PC-3 (cell line): ENCODE data around the gene SLC15A1. TPM values are rescaled to one million over a fixed set of nuclear protein-coding genes. Genes with fewer than 3 reads are reported as not detected.
"Not testable (repeated sequence)": the region's sequence is repeated elsewhere in the genome, so short reads cannot be mapped to it uniquely, and the experiment has no call there.

ENCODE experiments used
- ATAC-seq: fragments of 200-7000 bp; cut with Tn5 transposase; 2 replicates; pipeline ENCODE4 v1.9.1; 2020; ENCODE audit warnings: mild to moderate bottlenecking, moderate library complexity
- BruUV-seq: library from RNA; stranded (reverse); fragments of 400-500 nt; replicated peaks from 2 replicates; lab custom pipeline; 2021; lab: Mats Ljungman, UMichigan
- CTCF ChIA-PET: fragments of 300-600 bp; sonication (Branson Sonifier 250); formaldehyde crosslinking; loops from one replicate; lab custom pipeline; 2022; ENCODE audit warnings: antibody characterized with exemption; lab: Charles Lee
- POLR2A ChIA-PET: fragments of 300-600 bp; sonication (Branson Sonifier 250); formaldehyde crosslinking; loops from one replicate; lab custom pipeline; 2022; ENCODE audit warnings: antibody characterized with exemption; ENCODE audit not compliant: unreplicated experiment; lab: Charles Lee
- DNase-seq: peaks from one replicate; pipeline ENCODE4 v3.0.0-alpha.2; 2015
- H2AFZ ChIP-seq: fragments of 300-600 bp; sonication (generic); 2 replicates; pipeline ENCODE4 v1.6.0; 2016; ENCODE audit warnings: antibody characterized with exemption, low read length
- H3F3A ChIP-seq: fragments of 300-600 bp; sonication (generic); one replicate; pipeline ENCODE4 v1.6.0; 2017; ENCODE audit warnings: antibody characterized with exemption, low read length, control low read depth, mild to moderate bottlenecking; ENCODE audit not compliant: unreplicated experiment
- H3K27ac ChIP-seq: fragments of 300-600 bp; sonication (generic); 2 replicates; pipeline ENCODE4 v1.5.1; 2016; ENCODE audit warnings: mild to moderate bottlenecking, low read length
- H3K27me3 ChIP-seq: fragments of 300-600 bp; sonication (generic); 2 replicates; pipeline ENCODE4 v1.6.1; 2016; ENCODE audit warnings: low read length, mixed read lengths
- H3K36me3 ChIP-seq: fragments of 300-600 bp; sonication (generic); 2 replicates; pipeline ENCODE4 v1.6.1; 2016; ENCODE audit warnings: low read depth, mixed run types, low read length, mixed read lengths
- H3K4me1 ChIP-seq: fragments of 300-600 bp; sonication (generic); 2 replicates; pipeline ENCODE4 v1.5.1; 2016; ENCODE audit warnings: low read length; ENCODE audit not compliant: insufficient read depth
- H3K4me2 ChIP-seq: fragments of 300-600 bp; sonication (generic); 2 replicates; pipeline ENCODE4 v1.6.0; 2016; ENCODE audit warnings: low read length
- H3K4me3 ChIP-seq: fragments of 300-600 bp; sonication (generic); 2 replicates; pipeline ENCODE4 v1.5.1; 2016; ENCODE audit warnings: mild to moderate bottlenecking, low read length, mixed read lengths
- H3K79me2 ChIP-seq: fragments of 300-600 bp; sonication (generic); 2 replicates; pipeline ENCODE4 v1.6.1; 2017; ENCODE audit warnings: low read length, mixed read lengths
- H3K9ac ChIP-seq: fragments of 300-600 bp; sonication (generic); 2 replicates; pipeline ENCODE4 v1.6.0; 2016; ENCODE audit warnings: mild to moderate bottlenecking, low read length
- H3K9me2 ChIP-seq: fragments of 300-600 bp; sonication (generic); replicated peaks from 2 replicates; pipeline ENCODE4 v1.6.1; 2016; ENCODE audit warnings: mixed run types, low read length, mixed read lengths
- H3K9me3 ChIP-seq: fragments of 300-600 bp; sonication (generic); 2 replicates; pipeline ENCODE4 v1.6.1; 2016; ENCODE audit warnings: low read length, mixed read lengths
- H4K20me1 ChIP-seq: fragments of 300-600 bp; sonication (generic); 2 replicates; pipeline ENCODE4 v1.6.1; 2016; ENCODE audit warnings: low read length, mixed read lengths
- CTCF ChIP-seq: fragments of 300-600 bp; sonication (generic); conservative IDR thresholded peaks from 2 replicates; pipeline ENCODE4 v1.5.1; 2017; ENCODE audit warnings: antibody characterized with exemption, low read depth, mild to moderate bottlenecking, low read length
- EZH2 ChIP-seq: fragments of 300-600 bp; sonication (generic); IDR thresholded peaks from one replicate; pipeline ENCODE4 v1.6.1; 2017; ENCODE audit warnings: antibody characterized with exemption, mild to moderate bottlenecking, low read length; ENCODE audit not compliant: unreplicated experiment
- EZH2phosphoT487 ChIP-seq: fragments of 300-600 bp; sonication (generic); IDR thresholded peaks from 2 replicates; pipeline ENCODE4 v1.6.1; 2018; ENCODE audit warnings: mild to moderate bottlenecking, antibody characterized with exemption, low read length, borderline replicate concordance
- intact Hi-C: fragments of 100-400 bp; cut with micrococcal nuclease; formaldehyde crosslinking; loops from 2 replicates; pipeline ENCODE4 v1.9.0; 2023
- total RNA-seq: library from RNA; depleted of rRNA; stranded (reverse); fragments of >200 nt; gene quantifications from 2 replicates; pipeline ENCODE4 v1.2.3, GENCODE V29; 2014; rRNA removed

SLC15A1 gene
- total RNA-seq, 1 experiment from 2014 or later = 1.7 TPM

- BruUV-seq = no TSS peak
- Histone ChIP-seq H3K4me2 (no peak overlapping the region), H3K36me3 (no peaks in the 10 kb centered on the region), H2AFZ (no peak overlapping the region), H3F3A (no peaks in the 10 kb centered on the region), H3K4me3 (no peak overlapping the region), H3K9me3 (no peaks in the 10 kb centered on the region), H3K4me1 (no peaks in the 10 kb centered on the region), H3K27ac (no peak overlapping the region), H3K27me3 (no peaks in the 10 kb centered on the region), H3K79me2 (no peaks in the 10 kb centered on the region), H3K9me2 (no peaks in the 10 kb centered on the region), H4K20me1 (no peaks in the 10 kb centered on the region), H3K9ac (no peak overlapping the region)
- CTCF ChIA-PET = no interaction called here
- DNase-seq (no peak), ATAC-seq (no peak)
- intact Hi-C loops = no loop called here
- TF ChIP-seq EZH2phosphoT487 (no peak), EZH2 (no peak), CTCF (no peak)
- POLR2A ChIA-PET = no interaction called here
These were observed 111.4 kb downstream of the SLC15A1 start for GRCh38 chr13:98641075-98641474.

- H3K4me2 ChIP-seq, ATAC-seq, H3K27me3 ChIP-seq, H4K20me1 ChIP-seq, DNase-seq, BruUV-seq, H3K27ac ChIP-seq, CTCF ChIA-PET, H2AFZ ChIP-seq, H3K9me3 ChIP-seq, H3K9me2 ChIP-seq, H3F3A ChIP-seq, H3K9ac ChIP-seq, H3K79me2 ChIP-seq, intact Hi-C loops, H3K36me3 ChIP-seq, H3K4me3 ChIP-seq, POLR2A ChIA-PET, H3K4me1 ChIP-seq: not testable (repeated sequence)
These were observed 112.7 kb downstream of the SLC15A1 start for GRCh38 chr13:98639785-98640184.

- H3K27ac ChIP-seq, H3K9ac ChIP-seq, intact Hi-C loops, H3K36me3 ChIP-seq, H3K4me2 ChIP-seq, ATAC-seq, H3F3A ChIP-seq, H3K9me2 ChIP-seq, H3K9me3 ChIP-seq, H4K20me1 ChIP-seq, H3K4me3 ChIP-seq, H2AFZ ChIP-seq, H3K79me2 ChIP-seq, BruUV-seq, DNase-seq, H3K27me3 ChIP-seq, POLR2A ChIA-PET, H3K4me1 ChIP-seq: not testable (repeated sequence)
- CTCF ChIA-PET = interaction anchor here (1.0 kb wide), 1 partner anchor 15 kb away, joined by 3 read pairs; no protein-coding TSS in a partner anchor
These were observed 114.1 kb downstream of the SLC15A1 start for GRCh38 chr13:98638352-98638751.

Other genes with a start within 250 kb of the SLC15A1 start
- 52.4 and 57.0 TPM in 2 replicates for gene STK24, start 175.6 kb downstream of the SLC15A1 start, total RNA-seq
- 31.7 and 36.5 TPM in 2 replicates for gene DOCK9, start 225.4 kb upstream of the SLC15A1 start, total RNA-seq